AG08396 (cell line): ENCODE measurements around the gene PDZD8.
A peak's percentile ranks its signal among the peaks of the same experiment; 100 is the strongest.
"Not testable (repeated sequence)": the region's sequence is repeated elsewhere in the genome, so short reads cannot be mapped to it uniquely, and the experiment has no call there.

ENCODE experiments used
- DNase-seq: peaks from one replicate; pipeline ENCODE4 v3.0.0; 2012; ENCODE audit warnings: low spot score, mixed read lengths

Gene PDZD8

GRCh38 chr10:117348236-117348635 lies 27.0 kb downstream of the PDZD8 start:
- DNase-seq = no peak

- no peak for DNase-seq
Observed at GRCh38 chr10:117346574-117346973, 28.7 kb downstream of the PDZD8 start.

DNA sequence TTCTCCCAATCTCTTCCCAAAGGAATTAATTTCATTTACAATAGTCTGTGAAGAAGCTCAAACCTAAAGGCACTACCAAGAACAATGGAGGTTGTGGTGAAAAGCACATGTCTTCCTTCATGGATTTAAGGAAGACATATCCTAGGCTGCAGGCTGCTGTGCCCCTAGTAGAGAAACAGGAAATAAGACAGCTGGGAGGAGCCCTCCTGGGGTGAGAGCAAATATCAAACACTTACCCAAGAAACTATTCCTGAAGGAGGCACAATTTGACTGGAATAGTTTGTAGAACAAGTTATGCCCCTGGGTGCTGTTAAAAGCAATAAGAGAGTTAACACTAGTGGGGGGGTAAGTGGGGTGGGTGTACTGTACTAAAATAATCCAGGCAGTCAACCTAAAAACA lies 30.1 kb downstream of the PDZD8 start:
- no peak for DNase-seq

DNA sequence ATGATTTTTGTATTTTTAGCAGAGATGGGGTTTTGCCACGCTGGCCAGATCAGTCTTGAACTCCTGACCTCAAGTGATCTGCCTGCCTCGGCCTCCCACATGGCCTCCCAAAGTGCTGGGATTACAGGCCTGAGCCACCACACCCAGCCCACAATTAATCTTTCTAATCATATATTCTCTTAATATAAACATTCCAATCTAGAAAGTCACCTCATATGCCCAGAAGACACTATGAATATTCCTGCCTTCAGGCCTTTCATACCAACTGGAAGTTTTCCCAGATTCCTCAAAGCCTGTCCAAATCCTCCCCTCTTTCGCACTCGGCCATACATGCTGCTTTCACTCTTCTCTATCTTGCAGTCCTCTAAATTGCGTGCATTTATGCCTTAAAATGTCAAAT lies 32.6 kb downstream of the PDZD8 start:
- no peak for DNase-seq

GRCh38 chr10:117341061-117341460 lies 34.2 kb downstream of the PDZD8 start:
- no peak for DNase-seq

GRCh38 chr10:117339979-117340378 lies 35.3 kb downstream of the PDZD8 start:
- DNase-seq = no peak

DNA sequence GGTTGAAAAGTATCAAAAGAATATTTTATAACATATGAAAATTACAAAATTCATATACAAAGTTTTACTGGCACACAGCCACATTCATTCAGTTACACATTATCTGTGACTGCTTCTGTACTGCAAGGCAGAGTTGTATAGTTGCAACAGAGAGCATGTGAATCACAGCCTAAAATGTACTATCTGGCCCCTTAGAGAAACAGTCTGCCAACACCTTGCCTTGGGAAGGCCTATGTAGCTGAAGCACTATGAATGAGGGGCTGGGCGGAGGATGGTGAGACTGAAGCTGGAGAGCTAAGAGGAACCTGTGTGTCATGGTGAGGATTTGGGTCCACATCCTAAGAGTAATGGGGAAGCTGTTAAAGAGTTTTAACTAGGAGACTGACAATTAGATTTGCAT lies 35.7 kb downstream of the PDZD8 start:
- DNase-seq = peak; percentile 13

- no peak for DNase-seq
Observed at GRCh38 chr10:117334926-117335325, 40.3 kb downstream of the PDZD8 start.

DNA sequence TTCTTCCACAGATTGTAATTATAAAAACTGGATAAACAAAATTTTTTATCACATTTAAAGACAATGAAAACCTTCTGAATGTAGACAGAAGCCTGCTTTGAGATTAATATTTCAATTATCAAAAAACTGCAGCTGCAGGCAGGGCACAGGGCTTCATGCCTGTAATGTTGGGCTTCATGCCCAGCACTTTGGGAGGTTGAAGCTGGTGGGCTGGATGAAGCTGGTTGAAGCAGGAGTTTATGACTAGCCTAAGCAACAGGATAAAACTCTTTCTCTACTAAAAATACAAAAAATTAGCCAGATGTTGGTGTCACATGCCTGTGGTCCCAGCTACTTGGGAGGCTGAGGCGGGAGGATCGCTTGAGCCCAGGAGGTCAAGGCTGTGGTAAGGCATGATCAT lies 41.2 kb downstream of the PDZD8 start:
- DNase-seq = no peak

DNA sequence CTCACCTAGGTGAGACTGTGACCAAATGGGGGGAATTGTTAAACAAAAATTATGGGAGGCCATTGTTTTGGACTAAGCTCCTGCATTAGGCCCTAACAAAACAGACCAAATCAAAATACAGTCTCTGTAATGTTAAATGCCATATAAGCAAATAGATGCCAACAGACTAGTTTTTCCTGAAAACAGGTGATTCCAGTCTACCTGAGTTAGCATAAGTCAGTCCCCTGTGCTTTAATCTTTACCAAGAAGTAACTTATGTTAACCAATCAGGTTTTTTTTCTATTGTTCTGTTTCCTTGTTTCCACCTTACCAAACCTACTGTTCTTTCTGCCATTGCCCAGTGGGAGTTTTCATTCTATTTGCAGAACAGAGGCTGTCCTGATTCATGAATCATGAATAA lies 48.0 kb downstream of the PDZD8 start:
- DNase-seq = no peak

GRCh38 chr10:117324367-117324766 lies 50.9 kb downstream of the PDZD8 start:
- DNase-seq = no peak

GRCh38 chr10:117322260-117322659 lies 53.0 kb downstream of the PDZD8 start:
- DNase-seq = no peak

- no peak for DNase-seq
Observed at GRCh38 chr10:117320050-117320665, 55.1 kb downstream of the PDZD8 start.

DNA sequence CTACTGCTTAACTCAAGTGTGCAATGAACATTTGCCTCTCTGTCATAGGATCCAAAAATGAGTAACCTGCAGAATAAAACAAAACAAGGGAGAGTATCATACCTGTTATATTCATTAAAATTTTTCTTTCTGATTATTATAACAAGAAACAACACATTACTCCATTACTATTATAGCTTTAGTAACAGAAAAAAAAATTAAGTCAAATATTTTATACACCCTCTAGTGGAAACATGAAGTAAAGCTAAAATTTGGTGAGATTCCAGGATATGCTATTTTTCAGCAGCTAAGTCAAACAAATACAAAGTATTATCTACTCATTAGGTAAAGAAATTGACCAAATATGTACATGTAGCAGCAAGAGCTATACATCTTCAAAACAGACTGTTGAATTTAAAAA lies 56.3 kb downstream of the PDZD8 start:
- no peak for DNase-seq

GRCh38 chr10:117316701-117317100 lies 58.5 kb downstream of the PDZD8 start:
- DNase-seq = no peak

GRCh38 chr10:117313641-117314040 lies 61.6 kb downstream of the PDZD8 start:
- no peak for DNase-seq

DNA sequence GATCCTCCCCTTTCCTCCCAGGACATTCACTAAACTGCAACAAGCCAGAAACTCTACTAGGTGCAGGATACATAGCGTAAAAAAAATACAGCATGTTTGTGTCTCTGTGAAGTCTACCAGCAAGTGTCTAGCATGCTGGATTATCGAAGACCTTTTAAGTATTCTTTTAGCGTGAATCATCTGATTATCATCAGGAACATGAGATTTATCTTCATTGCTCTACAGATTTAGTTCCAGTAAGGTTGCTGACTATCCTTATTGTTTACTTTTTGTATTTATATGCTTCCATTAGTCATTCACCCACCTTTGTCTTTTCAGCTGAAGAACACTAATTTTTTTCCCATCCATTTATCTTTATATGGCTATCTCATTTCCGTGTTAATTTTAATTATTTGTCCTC lies 62.8 kb downstream of the PDZD8 start:
- DNase-seq = no peak

- no peak for DNase-seq
Observed at GRCh38 chr10:117311261-117311660, 64.0 kb downstream of the PDZD8 start.

DNA sequence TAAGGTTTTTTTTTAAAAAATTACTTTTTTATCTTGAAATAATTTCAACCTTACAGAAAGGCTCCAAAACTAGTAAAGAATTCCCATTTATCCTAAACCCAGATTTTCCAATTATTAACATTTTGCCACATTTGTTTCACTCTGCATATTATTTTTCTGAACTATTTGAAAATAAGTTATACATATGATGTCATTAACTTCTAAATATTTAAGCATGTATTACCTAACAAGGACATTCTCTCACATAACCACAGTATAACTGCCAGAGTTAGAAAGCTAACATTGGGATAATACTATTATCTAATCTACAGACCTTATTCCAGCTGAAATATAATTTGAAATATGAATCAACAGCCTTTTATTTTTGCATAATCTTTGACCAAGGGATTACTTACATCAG lies 68.6 kb downstream of the PDZD8 start:
- DNase-seq = no peak

DNA sequence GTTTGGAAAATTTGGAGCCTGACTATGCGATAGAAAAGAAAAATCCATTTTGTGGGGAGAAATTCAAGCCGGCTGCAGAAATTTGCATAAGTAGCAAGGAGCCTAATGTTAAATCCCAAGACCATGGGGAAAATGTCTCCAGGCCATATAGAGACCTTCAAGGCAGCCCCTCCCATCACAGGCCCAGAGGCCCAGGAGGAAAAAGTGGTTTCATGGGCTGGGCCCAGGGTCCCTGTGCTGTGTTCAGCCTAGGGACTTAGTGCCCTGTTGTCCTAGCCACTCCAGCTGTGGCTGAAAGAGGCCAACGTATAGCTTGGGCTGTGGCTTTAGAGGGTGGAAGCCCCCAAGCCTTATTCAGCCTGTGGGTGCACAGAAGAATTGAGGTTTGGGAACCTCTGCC lies 71.8 kb downstream of the PDZD8 start:
- DNase-seq = not testable (repeated sequence)

GRCh38 chr10:117300671-117301070 lies 74.6 kb downstream of the PDZD8 start:
- DNase-seq = no peak

DNA sequence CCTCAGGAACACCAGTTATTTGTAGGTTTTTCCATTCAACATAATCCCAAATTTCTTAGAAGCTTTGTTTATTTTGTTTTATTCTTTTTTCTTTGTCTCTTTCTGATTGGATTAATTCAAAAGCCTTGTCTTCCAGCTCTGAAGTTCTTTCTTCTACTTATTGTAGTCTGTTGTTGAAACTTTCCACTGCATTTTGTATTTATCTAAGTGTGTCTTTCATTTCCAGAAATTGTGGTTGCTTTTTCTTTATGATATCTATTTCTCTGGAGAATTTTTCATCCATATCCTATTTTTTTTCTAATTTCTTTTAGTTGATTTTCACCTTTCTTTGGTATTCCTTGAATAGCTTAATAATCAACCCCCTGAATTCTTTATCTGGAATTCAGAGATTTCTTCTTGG lies 75.8 kb downstream of the PDZD8 start:
- DNase-seq = no peak

DNA sequence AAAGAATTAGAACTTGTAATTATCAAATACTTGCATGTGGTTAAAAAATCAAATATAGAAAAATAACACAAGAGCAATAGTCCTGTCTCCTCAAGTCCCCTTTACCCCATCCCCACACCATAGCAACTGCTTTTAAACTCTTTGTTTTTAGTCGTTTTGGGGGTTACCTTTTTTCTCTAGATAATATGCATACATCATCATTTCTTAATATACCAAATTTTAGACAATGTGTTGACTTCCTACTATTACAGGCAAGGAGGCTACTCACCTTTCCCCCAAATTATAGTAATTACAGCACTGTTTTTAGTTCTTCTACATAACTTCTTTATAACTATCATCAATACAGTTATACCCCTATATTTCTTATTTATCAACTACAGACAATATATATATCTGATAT lies 77.0 kb downstream of the PDZD8 start:
- no peak for DNase-seq

- DNase-seq = no peak
Observed at GRCh38 chr10:117294735-117295134, 80.5 kb downstream of the PDZD8 start.
